Measurements from ENCODE around the gene PDYN.

GRCh38 chr20:1930165-1930564, 63.7 kb downstream of the PDYN start:
- TF ChIP-seq CTCF (conservative IDR thresholded peaks at IDR 0.05 in 1 of 2, IDR thresholded peaks at IDR 0.05 in 1 of 2; ENCODE audit: low read depth in 1 of 2, low read length in 2 of 2) (no peak), EZH2 (IDR thresholded peaks at IDR 0.05; ENCODE audit: low read length, missing control alignments) (no peak)
